GM21825 (cell line): ENCODE results near the gene RAP1GAP.

Experiments used
- ATAC-seq: cut with Tn5 transposase; IDR thresholded peaks from one replicate; pipeline ENCODE4 v1.9.1; 2021; ENCODE audit warnings: mild to moderate bottlenecking, moderate library complexity; ENCODE audit not compliant: unreplicated experiment

The RAP1GAP gene

DNA sequence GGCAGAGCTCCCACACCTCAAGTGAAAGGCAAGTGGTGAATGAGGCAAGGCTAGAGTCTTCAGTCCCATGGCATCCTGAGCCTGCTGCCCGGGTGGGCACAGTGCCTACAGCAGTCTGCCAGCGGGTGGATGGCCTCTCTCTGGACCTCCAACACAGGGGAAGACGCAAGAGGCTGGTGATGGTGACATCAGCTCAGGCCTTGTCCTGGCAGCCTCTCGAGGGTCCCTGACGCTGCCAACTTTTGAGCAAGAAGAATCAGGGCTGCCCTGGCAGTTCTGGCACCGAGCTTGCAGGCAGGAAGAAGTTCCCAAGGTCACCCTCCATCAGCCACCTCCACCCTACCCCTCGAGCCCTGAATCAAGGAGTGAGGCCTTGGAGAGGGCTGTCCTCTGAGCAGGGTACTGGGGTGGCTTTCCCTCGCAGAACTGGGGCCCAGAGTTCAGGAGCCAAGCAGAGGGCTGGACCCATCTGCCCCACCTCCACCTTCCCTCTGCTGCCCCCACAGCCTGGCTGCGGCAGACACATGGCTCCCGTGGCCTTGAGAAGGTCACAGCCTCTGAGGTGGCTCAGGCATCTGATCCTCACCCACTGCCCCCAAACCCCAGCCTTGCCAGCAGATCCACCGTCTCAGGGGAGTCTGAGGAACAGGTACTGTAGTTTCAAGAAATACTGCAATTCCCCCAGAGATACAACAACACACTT lies 5.8 kb downstream of the RAP1GAP start:
- no peak for ATAC-seq

DNA sequence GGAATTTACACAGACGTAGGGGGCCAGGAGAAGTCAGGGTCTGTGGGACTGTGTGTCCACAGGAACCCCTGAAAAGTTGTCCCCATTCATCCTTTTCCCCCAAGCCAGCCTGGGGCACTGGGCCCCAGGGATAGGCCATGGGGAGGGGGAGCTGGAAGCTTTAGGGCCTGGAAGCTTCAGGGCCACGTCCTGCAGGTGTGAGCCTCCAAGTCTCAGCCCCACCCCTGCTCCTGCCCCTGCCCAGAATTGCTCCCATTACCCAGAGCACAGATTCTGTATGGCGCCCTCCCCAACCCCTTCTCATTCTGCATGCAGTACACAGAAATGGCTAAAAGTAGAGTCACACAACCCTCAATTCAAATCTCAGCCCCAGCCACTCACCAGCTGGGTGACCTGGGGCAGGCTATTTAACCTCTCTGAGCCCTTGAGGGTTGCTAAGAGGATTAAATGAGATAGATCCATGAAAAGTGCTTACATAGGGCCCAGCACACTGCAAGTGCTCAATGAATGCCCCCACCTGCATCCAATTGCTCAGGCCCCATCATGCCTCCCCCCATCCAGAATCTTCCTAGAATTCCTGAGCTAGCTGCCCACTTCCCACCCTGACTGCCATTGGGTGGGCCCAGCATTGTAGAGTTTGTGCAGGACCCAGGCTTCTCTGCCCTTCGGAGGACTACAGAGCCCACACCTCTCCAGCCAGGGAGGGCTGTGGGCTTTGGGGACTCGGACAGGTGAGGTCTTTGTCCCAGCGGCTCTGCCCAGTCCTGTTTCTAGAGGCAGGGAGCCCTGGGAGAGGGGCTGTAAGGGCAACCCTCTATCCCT lies 6.5 kb downstream of the RAP1GAP start:
- ATAC-seq = no peak

GRCh38 chr1:21661886-21662285 lies 7.3 kb downstream of the RAP1GAP start:
- ATAC-seq = no peak

- no peak for ATAC-seq
Observed at GRCh38 chr1:21659924-21660326, 9.2 kb downstream of the RAP1GAP start.

DNA sequence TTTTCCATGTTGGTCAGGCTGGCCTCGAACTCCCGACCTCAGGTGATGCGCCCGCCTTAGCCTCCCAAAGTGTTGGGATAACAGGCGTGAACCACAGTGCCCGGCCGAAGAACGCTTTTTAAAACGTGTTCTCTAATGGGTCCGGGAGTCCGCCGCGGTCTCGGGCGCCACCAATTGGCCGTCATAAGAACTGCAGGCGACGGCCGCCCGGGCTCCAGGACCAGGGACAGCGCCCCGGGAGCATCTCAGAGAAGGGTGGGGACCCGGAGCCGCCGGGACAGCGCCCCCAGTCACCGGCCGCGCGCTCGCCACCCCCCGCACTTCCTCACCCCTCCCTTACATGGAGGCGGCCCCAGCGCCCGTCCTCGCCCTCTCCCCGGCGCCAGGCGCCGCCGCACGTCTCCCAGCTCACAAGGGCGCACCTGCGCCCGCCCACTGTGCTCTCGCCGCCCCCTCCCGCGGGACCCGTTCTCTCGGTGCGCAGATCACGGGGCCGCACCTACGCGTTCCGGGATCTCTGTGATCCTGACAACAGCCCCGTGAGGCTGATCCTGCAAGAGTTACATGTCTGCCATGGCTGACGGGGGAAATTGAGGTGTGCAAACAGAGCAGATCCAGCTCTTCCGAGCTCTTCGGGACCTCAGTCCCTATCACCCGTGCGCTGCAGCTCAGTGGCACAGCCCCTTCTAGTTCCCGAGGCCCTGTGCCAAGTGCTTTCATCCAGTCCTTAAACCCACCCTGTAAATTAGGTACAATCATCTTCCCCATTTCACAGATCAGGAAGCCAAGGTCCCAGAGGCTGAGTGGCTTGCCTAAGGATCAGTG lies 9.8 kb downstream of the RAP1GAP start:
- peak; percentile 54 for ATAC-seq

GRCh38 chr1:21657456-21658190 lies 11.5 kb downstream of the RAP1GAP start:
- no peak for ATAC-seq

- ATAC-seq = no peak
Observed at GRCh38 chr1:21655748-21656147, 13.4 kb downstream of the RAP1GAP start.

DNA sequence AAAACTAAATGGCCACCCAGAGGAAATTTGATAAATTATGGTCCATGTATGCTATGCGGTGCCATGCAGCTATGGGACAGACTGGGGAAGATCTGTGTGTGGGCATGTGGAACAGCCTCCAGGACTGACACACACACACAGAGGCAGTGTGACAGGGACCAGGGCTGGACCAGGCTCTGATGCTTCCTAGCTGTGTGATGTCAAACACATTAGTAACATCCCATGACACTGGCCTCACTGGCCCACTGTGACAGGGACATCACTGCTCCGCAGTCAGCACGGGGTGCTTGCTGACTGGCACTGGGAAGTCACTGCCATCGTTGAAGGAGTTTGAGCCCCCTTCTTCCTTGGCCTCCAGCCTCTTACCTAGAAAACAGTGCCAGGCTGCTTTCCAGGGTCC lies 13.9 kb downstream of the RAP1GAP start:
- ATAC-seq = no peak

DNA sequence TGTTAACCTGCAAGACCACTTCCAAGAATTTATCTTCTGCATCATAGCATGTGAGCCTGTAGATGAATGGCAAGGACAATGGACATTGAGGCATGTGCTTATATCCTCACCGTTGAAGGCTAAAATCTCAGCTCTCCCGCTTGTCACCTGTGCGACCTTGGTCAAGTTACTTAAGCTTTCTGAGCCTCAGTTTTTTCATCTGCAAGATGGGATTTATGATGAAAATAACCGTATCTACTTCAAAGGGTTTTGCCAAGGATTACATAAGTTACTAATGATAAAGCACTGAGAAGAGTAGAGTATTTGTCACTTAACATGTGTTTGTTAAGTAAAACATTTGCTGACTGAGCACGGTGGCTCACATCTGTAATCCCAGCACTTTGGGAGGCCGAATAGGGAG lies 14.9 kb downstream of the RAP1GAP start:
- ATAC-seq = no peak

DNA sequence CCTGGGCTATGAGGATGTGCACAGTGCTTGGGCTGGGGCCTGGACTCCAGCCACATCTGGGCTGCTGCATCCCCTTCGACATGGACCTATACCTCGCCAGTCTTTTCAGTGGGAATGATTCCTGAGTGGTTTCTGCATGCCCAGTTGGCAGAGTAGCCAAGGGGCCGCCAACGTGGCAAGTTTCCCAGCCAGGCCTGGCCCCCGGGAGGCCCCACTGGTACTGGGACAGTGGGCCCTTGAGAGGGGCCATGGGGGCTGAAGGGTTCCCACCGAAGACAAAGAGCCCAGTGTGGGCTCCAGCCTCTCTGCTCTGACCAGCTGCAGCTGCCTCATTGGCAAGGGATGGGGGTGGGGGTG lies 15.4 kb downstream of the RAP1GAP start:
- no peak for ATAC-seq

GRCh38 chr1:21652937-21653743 lies 16.0 kb downstream of the RAP1GAP start:
- no peak for ATAC-seq

GRCh38 chr1:21652101-21652936 lies 16.8 kb downstream of the RAP1GAP start:
- no peak for ATAC-seq

DNA sequence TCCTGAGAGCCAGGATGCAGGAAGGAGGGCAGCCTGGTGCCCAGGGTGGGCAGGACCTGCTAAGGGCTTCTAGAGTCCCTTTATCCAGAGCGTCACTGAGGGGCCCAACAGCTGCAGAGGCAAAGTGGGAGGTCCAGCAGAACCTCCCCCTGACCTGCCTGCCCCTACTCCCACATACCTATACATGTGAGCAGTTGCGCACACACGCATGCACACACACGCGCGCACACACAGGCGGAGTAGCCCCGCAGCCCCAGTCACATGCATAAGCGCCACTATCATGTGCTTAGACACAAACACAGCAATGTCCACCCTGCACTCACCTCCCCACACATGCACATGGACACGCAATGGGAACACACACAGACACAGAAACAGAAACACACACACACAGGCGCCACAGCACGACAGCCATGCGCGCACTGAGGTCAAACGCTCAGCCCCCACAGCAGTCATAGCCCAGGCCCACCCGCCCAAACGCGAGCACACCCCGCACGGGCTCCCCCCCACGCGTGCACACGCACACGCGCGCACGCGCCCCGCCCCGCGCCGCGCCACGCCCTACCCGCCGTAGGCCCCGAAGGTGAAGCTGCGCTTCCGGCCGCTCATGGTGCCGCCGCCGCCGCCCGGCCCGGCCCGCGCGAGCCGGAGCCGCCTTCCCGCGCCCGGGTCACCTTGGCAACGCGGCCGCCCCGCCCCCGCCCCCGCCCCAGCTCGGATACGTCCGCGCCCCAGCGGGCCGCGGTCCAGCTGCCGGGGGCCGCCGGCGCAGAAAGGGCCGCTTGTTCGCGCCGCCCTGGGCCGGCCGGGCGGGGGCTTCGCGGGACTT lies 17.7 kb downstream of the RAP1GAP start:
- ATAC-seq = no peak

DNA sequence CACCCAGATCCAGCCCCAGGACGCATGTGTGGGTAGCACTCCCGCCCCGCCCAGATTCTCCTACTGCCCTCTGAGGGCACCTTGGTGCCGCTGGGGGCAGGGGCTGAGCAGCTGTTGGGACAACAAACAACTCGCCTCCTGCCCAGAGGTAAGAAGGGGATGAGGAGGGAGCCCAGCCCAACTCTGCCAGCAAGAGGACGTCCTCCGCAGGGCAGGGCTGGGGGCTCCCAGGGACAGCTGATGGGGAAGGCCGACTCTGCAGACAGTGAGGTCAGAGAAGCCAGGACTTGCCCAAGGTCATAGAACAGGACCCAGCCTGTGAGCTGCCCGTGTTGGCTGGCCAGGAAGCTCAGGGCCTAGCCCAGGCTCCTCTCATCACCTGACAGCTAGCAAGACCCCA lies 18.8 kb downstream of the RAP1GAP start:
- ATAC-seq = no peak

DNA sequence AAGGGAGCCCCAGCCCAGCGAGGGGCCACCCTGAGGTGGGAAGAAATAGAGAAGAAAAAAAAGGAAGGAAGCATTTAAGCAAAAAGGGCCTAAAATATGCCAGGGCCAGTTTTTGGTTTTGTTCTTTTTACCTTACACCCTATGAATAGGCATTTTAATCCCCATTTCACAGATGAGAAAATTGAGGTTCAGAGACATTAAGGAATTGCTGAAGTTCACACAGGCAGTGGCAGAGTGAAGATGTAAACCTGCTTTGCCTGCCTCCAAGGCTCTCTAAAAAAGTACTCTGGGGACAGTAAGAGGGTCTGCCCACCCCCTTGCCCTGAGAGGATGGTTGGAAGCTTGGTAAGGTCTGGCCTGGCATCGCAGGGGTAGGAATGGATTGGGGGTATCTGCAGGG lies 19.8 kb downstream of the RAP1GAP start:
- ATAC-seq = no peak

DNA sequence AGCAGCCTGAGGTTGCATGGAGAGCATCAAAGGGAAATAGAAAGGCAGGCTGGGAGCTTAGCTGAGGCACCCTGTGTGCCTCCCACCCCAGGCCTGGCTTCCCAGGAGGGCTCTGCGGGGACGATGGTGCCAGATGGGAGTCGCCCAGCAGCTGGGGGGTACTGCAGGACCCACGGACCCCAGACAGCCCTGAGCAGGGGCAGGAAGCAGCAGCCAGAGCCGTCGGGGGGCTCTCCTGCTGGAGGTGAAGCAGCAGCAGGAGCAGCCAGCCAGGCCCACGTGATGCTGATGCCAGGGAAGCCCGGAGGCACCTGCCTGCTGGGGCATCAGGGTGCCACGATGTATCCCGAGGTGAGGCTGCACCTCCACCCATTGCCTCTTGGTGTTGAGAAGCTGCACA lies 20.4 kb downstream of the RAP1GAP start:
- ATAC-seq = no peak

GRCh38 chr1:21648352-21648730 lies 20.8 kb downstream of the RAP1GAP start:
- ATAC-seq = no peak
